ENCODE measurements around the gene DOCK2. TPM values are rescaled to one million over a fixed set of nuclear protein-coding genes. Genes with fewer than 3 reads are reported as not detected.

Gene DOCK2
- total RNA-seq: 100 to 1,000 TPM in 1 of 6 donors, 10 to 100 TPM in 5; 46.7 to 150 (median 73.8) TPM

DNA sequence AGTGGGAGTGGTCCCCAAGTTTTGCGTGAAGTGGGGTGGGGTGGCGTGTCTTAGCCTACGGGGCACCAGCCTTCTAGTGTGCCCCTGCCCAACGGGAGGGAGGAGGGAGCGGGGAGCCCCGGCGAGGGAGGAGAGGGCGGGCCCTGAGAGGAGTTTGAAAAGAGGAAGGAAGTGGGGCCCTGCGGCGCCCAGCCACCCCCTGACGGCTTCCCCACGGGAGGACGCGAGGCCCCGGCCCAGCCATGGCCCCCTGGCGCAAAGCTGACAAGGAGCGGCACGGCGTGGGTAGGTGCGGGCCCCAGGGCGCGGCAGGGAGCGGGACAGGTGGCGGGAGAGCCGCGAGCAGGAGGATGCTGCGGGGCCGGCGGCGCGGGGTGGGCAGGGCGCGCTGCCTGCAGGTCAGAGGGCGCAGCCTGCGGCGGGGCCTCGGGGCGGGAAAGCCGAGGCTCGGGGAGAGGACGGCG, at the start of gene DOCK2:
DOCK2 (plus strand) TSS at position 191 of the 464 bp plus-strand sequence; CDS start at position 243, 52 bp downstream.
- peak in 1 of 4 donors; percentile 49 for TF ChIP-seq POLR2A (IDR thresholded peaks at IDR 0.05)
- no peak for TF ChIP-seq EP300 (IDR thresholded peaks at IDR 0.05)
- peak in 1 of 2 donors; percentile 13 for TF ChIP-seq POLR2AphosphoS5 (IDR thresholded peaks at IDR 0.05)
- TF ChIP-seq, protein P1, sequence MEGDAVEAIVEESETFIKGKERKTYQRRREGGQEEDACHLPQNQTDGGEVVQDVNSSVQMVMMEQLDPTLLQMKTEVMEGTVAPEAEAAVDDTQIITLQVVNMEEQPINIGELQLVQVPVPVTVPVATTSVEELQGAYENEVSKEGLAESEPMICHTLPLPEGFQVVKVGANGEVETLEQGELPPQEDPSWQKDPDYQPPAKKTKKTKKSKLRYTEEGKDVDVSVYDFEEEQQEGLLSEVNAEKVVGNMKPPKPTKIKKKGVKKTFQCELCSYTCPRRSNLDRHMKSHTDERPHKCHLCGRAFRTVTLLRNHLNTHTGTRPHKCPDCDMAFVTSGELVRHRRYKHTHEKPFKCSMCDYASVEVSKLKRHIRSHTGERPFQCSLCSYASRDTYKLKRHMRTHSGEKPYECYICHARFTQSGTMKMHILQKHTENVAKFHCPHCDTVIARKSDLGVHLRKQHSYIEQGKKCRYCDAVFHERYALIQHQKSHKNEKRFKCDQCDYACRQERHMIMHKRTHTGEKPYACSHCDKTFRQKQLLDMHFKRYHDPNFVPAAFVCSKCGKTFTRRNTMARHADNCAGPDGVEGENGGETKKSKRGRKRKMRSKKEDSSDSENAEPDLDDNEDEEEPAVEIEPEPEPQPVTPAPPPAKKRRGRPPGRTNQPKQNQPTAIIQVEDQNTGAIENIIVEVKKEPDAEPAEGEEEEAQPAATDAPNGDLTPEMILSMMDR (IDR thresholded peaks at IDR 0.05): no peak
- peaks cover 3 to 19% (median 15%) of the 10 kb centered on the region in 4 donors for H3K4me1 ChIP-seq
- peak; percentile 79 to 92 for DNase-seq
- WGBS, 2 donors: 0 to 1% methylated on average over 18 to 22 of the region's 42 CpGs
- peaks cover 0 to 11% (median 3%) of the 10 kb centered on the region in 4 donors for H3K9me3 ChIP-seq
- no peaks in the 10 kb centered on the region for H3K36me3 ChIP-seq
- ATAC-seq (ENCODE audit: low FRiP score in 2 of 2): peak; percentile 76 to 93
- no peaks in the 10 kb centered on the region for H3K27me3 ChIP-seq
- peak within 1 kb of the TSS; percentile 78 to 86 (median 84) for H3K27ac ChIP-seq
- peak within 1 kb of the TSS; percentile 24 to 60 (median 50) for H3K4me3 ChIP-seq

DNA sequence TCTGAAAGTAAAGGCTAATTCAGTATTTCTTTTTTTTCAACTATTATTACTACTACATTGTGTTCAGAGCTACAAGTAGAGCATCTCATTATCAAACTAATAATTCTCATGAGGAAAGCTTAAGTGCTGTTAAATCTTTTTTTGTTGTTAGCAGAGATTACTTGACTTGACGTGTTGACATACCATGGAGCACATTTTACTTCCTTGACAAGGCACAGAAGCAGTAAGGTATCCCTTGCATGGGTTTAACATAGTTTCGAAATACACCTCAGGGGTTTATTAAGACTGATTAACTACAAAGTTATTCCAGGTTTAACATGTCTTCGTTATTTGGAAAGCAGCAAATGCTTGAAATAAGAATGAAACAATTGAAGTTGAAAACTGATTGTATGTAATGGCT, 46.5 kb upstream of the DOCK2 start:
- no peaks in the 10 kb centered on the region for H3K4me1 ChIP-seq
- H3K36me3 ChIP-seq: peaks cover 9 to 69% (median 22%) of the 10 kb centered on the region in 4 donors
- TF ChIP-seq POLR2A (IDR thresholded peaks at IDR 0.05): no peak
- no peak for TF ChIP-seq POLR2AphosphoS5 (IDR thresholded peaks at IDR 0.05)
- TF ChIP-seq, protein P1 (IDR thresholded peaks at IDR 0.05): no peak
- TF ChIP-seq EP300 (IDR thresholded peaks at IDR 0.05): no peak
- no peak overlapping the region for H3K4me3 ChIP-seq
- H3K27me3 ChIP-seq: no peaks in the 10 kb centered on the region
- H3K27ac ChIP-seq: no peak overlapping the region
- 81 to 85% methylated on average over 3 of the region's 3 CpGs for WGBS, 2 donors
- H3K9me3 ChIP-seq: no peaks in the 10 kb centered on the region
- ATAC-seq (ENCODE audit: low FRiP score in 2 of 2): no peak
- no peak for DNase-seq

DNA sequence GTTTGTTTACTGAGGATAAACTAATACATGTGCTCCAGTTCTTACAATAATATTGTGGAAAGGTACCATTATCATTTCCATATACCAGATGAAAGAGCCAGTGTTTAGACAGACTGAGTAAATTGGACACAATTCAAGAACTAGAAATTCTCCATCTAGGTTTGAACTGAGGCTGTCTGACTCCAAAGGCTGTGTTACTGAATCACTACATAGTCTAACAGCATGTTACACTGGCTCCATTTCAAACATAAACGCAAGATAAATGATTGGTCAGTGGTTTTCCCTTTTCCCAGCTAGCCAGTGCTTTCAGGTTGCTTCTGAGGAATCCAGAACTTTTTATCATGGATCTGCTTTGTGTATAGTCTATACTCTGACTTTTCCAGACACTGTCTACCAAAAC, 45.4 kb upstream of the DOCK2 start:
- no peaks in the 10 kb centered on the region for H3K27me3 ChIP-seq
- no peak for DNase-seq
- H3K36me3 ChIP-seq: peaks cover 9 to 77% (median 25%) of the 10 kb centered on the region in 4 donors
- TF ChIP-seq POLR2A (IDR thresholded peaks at IDR 0.05): no peak
- no peak for TF ChIP-seq POLR2AphosphoS5 (IDR thresholded peaks at IDR 0.05)
- TF ChIP-seq, protein P1 (IDR thresholded peaks at IDR 0.05): no peak
- no peak for TF ChIP-seq EP300 (IDR thresholded peaks at IDR 0.05)
- ATAC-seq (ENCODE audit: low FRiP score in 2 of 2): no peak
- 0% methylated on average over 1 of the region's 1 CpG for WGBS, 2 donors
- no peaks in the 10 kb centered on the region for H3K4me1 ChIP-seq
- no peak overlapping the region for H3K4me3 ChIP-seq
- H3K27ac ChIP-seq: no peak overlapping the region
- H3K9me3 ChIP-seq: no peaks in the 10 kb centered on the region

DNA sequence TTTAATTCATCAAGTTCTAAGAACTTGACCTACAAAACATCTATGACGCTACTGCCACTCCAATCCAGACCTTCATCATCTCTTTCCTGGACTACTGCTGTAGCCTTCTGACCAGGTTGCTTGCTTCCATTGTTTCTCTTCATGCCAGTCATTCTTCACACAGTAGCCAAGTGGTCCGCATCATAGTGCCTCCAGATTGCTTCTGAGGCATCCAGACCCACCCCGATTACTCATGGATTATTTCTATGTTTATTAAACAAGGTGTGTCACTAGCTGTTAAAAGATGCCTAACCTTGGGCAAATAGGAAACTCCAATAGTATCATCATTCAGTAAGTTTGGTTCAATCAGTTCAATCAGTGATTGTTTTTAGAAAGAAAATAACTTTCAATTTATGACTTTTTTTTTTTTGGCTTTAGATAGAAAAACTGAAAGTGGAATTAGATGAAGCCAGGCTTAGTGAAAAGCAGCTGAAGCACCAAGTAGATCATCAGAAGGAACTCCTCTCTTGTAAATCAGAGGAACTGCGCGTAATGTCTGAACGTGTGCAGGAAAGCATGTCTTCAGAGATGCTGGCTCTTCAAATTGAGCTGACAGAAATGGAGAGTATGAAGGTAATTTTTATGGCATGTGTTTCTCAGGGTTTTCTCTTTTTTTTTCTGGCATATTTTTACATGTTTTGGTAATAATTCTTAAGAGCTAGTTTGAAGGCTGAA, 44.0 kb upstream of the DOCK2 start:
- no peak overlapping the region for H3K27ac ChIP-seq
- H3K4me3 ChIP-seq: no peak overlapping the region
- H3K4me1 ChIP-seq: no peaks in the 10 kb centered on the region
- no peak for ATAC-seq (ENCODE audit: low FRiP score in 2 of 2)
- H3K9me3 ChIP-seq: no peaks in the 10 kb centered on the region
- peaks cover 9 to 86% (median 26%) of the 10 kb centered on the region in 4 donors for H3K36me3 ChIP-seq
- WGBS, 2 donors: 96 to 97% methylated on average over 6 of the region's 6 CpGs
- no peaks in the 10 kb centered on the region for H3K27me3 ChIP-seq
- no peak for DNase-seq
- TF ChIP-seq POLR2AphosphoS5 (IDR thresholded peaks at IDR 0.05) (no peak), POLR2A (IDR thresholded peaks at IDR 0.05) (no peak), EP300 (IDR thresholded peaks at IDR 0.05) (no peak)
- TF ChIP-seq, protein P1 (IDR thresholded peaks at IDR 0.05): no peak

All from upper lobe of left lung (tissue), 6 donors.